Calu3 (cell line): Measurements from ENCODE around the gene BCO2. TPM values are rescaled to one million over a fixed set of nuclear protein-coding genes. Genes with fewer than 3 reads are reported as not detected.

Source experiments
- BruUV-seq: library from RNA; stranded (reverse); fragments of 400-500 nt; replicated peaks from 2 replicates; lab custom pipeline; 2021; lab: Mats Ljungman, UMichigan
- CTCF ChIA-PET: fragments of 300-600 bp; sonication (Branson Sonifier 250); formaldehyde crosslinking; loops from one replicate; lab custom pipeline; 2022; ENCODE audit warnings: antibody characterized with exemption; lab: Charles Lee
- DNase-seq: peaks from one replicate; pipeline ENCODE4 v3.0.0; 2022
- H3K27ac Mint-ChIP-seq: one replicate; pipeline ENCODE4 v1.8.0; 2022; ENCODE audit warnings: mixed read lengths; ENCODE audit not compliant: unreplicated experiment
- H3K27me3 Mint-ChIP-seq: one replicate; pipeline ENCODE4 v1.8.0; 2022; ENCODE audit warnings: mixed read lengths; ENCODE audit not compliant: unreplicated experiment
- H3K36me3 Mint-ChIP-seq: one replicate; pipeline ENCODE4 v1.8.0; 2022; ENCODE audit warnings: mild to moderate bottlenecking, moderate library complexity, mixed read lengths; ENCODE audit not compliant: insufficient read depth, unreplicated experiment
- H3K4me1 Mint-ChIP-seq: one replicate; pipeline ENCODE4 v1.8.0; 2022; ENCODE audit warnings: mild to moderate bottlenecking, low read depth, mixed read lengths; ENCODE audit not compliant: unreplicated experiment
- H3K4me3 Mint-ChIP-seq: one replicate; pipeline ENCODE4 v1.8.0; 2022; ENCODE audit warnings: mild to moderate bottlenecking, low read depth, moderate library complexity, mixed read lengths; ENCODE audit not compliant: unreplicated experiment
- H3K9me3 Mint-ChIP-seq: one replicate; pipeline ENCODE4 v1.8.0; 2022; ENCODE audit warnings: low read depth, mixed read lengths; ENCODE audit not compliant: unreplicated experiment
- intact Hi-C: fragments of 100-400 bp; cut with micrococcal nuclease; formaldehyde crosslinking; loops from one replicate; pipeline ENCODE4 v1.10.0; 2022; ENCODE audit not compliant: unreplicated experiment
- total RNA-seq: library from RNA; stranded (reverse); gene quantifications from 2 replicates; pipeline ENCODE4 v1.2.3, GENCODE V29; 2022
- TF ChIP-seq, protein P1 (sequence below): fragments of 200-600 bp; IDR thresholded peaks from one replicate; pipeline ENCODE4 v1.8.0; 2022; ENCODE audit warnings: antibody characterized with exemption; ENCODE audit not compliant: unreplicated experiment

The BCO2 gene
- total RNA-seq, 1 experiment from 2014 or later = 13.8 TPM

DNA sequence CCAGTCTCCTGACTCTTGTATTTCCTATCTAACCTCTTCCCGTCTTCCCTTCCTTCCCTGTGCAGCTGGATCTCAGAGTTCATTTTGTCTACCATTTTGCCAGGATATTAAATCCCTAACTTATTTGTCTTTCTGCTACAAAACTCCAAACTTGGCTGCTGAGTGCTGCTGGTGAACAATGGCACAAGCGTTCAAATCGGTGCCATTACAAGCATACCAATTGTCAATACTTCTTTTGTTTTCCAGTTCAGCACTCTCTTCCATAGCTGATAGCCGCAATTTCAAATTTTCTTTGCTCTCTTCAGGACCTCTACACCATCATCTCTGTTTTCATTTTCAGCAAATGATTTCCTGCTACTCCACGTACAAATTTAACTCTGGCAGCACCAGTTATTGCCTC lies 24.8 kb upstream of the BCO2 start:
- DNase-seq = no peak
- H3K27ac Mint-ChIP-seq = no peak overlapping the region
- intact Hi-C loops = no loop called here
- no peak overlapping the region for H3K4me3 Mint-ChIP-seq
- CTCF ChIA-PET = no interaction called here
- peaks cover 9% of the 10 kb centered on the region for H3K4me1 Mint-ChIP-seq
- TF ChIP-seq, protein P1, sequence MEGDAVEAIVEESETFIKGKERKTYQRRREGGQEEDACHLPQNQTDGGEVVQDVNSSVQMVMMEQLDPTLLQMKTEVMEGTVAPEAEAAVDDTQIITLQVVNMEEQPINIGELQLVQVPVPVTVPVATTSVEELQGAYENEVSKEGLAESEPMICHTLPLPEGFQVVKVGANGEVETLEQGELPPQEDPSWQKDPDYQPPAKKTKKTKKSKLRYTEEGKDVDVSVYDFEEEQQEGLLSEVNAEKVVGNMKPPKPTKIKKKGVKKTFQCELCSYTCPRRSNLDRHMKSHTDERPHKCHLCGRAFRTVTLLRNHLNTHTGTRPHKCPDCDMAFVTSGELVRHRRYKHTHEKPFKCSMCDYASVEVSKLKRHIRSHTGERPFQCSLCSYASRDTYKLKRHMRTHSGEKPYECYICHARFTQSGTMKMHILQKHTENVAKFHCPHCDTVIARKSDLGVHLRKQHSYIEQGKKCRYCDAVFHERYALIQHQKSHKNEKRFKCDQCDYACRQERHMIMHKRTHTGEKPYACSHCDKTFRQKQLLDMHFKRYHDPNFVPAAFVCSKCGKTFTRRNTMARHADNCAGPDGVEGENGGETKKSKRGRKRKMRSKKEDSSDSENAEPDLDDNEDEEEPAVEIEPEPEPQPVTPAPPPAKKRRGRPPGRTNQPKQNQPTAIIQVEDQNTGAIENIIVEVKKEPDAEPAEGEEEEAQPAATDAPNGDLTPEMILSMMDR = no peak
- BruUV-seq = no TSS peak
- H3K36me3 Mint-ChIP-seq = peaks cover 28% of the 10 kb centered on the region
- H3K9me3 Mint-ChIP-seq = no peaks in the 10 kb centered on the region
- no peaks in the 10 kb centered on the region for H3K27me3 Mint-ChIP-seq

DNA sequence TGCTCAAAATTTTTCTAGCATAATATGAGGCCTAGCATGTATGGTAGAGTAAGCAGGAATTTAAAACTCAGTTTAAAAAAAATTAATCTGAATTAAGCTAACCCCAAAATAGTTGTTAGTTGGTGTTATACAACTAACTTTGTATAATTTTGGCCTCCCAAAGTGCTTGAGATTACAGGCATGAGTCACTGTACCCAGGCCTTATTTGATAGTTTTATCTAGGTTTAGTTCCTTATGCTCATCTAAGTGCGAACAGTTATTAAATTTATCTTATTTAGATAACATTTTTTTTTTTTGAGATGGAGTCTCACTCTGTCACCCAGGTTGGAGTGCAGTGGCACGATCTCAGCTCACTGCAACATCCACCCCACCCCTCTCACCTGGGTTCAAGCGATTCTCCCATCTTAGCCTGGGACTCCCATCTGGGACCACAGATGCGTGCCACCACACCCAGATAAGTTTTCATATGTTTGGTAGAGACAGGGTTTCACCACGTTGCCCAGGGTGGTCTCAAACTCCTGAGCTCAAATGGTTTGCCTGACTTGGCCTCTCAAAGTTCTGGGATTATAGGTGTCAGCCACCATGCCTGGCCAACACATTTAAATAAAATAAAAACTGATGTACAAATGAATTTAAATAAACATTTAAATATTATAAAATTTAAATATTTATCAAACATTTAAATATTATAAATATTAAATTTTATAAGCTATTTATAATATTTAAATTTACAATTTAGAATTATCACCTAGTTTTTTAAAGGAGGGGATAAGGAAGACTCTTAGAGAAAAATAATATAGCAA lies 19.0 kb upstream of the BCO2 start:
- no peak overlapping the region for H3K27ac Mint-ChIP-seq
- H3K36me3 Mint-ChIP-seq = peaks cover 65% of the 10 kb centered on the region
- H3K4me1 Mint-ChIP-seq = peaks cover 42% of the 10 kb centered on the region
- H3K9me3 Mint-ChIP-seq = no peaks in the 10 kb centered on the region
- DNase-seq = no peak
- BruUV-seq = no TSS peak
- intact Hi-C loops = no loop called here
- no peaks in the 10 kb centered on the region for H3K27me3 Mint-ChIP-seq
- TF ChIP-seq, protein P1 = no peak
- CTCF ChIA-PET = interaction anchor here (0.6 to 1.6 kb wide), 4 partner anchors 10 to 35 kb away, joined by 3 to 6 read pairs (median 4); no protein-coding TSS in a partner anchor
- H3K4me3 Mint-ChIP-seq = no peak overlapping the region

DNA sequence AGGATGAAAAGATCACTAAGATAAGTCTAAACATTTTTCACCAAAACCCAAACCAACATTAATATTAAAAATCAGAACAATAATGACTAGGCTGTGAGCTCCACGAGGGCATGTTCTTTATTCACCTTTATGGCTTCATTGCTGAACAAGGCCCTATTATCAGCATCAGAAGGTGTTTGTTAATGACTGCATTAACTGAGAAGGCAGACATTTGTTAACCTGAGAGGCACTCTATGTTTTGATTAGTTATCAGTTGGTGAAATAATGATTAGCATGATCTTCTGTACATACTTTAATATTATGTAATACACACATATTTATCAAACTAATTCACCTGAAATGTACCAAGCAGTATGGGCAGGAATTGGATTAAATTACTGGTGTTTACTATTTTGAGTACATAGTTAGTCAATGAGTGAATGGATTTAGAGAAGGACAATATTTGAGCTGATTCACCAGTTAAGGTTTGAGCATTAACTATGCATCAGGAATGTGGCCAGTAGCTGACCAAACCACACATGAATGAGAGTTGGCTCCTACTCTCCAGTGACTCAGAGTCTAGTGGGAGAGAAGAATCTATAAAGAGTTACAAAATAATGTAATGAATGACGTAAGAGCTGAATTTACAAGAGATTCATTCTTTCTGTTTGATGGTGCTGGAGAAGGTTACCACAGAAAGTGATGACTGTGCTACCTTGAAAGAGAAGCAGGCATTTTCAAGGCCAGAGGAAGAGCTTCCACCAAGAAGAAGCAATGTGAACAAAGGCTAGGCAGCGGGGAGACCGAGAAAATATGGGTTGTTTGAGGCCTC lies 18.2 kb upstream of the BCO2 start:
- CTCF ChIA-PET = interaction anchor here (0.6 to 1.6 kb wide), 6 partner anchors 9 to 44 kb away, joined by 3 to 10 read pairs (median 4); partner anchors contain the start of gene BCO2
- Mint-ChIP-seq H3K4me3 (peak overlapping the region; percentile 60), H3K9me3 (no peaks in the 10 kb centered on the region), H3K27me3 (no peaks in the 10 kb centered on the region), H3K27ac (peak overlapping the region; percentile 97), H3K4me1 (peaks cover 42% of the 10 kb centered on the region), H3K36me3 (peaks cover 73% of the 10 kb centered on the region)
- peak; percentile 51 for DNase-seq
- TF ChIP-seq, protein P1 = no peak
- intact Hi-C loops = no loop called here
- no TSS peak for BruUV-seq

DNA sequence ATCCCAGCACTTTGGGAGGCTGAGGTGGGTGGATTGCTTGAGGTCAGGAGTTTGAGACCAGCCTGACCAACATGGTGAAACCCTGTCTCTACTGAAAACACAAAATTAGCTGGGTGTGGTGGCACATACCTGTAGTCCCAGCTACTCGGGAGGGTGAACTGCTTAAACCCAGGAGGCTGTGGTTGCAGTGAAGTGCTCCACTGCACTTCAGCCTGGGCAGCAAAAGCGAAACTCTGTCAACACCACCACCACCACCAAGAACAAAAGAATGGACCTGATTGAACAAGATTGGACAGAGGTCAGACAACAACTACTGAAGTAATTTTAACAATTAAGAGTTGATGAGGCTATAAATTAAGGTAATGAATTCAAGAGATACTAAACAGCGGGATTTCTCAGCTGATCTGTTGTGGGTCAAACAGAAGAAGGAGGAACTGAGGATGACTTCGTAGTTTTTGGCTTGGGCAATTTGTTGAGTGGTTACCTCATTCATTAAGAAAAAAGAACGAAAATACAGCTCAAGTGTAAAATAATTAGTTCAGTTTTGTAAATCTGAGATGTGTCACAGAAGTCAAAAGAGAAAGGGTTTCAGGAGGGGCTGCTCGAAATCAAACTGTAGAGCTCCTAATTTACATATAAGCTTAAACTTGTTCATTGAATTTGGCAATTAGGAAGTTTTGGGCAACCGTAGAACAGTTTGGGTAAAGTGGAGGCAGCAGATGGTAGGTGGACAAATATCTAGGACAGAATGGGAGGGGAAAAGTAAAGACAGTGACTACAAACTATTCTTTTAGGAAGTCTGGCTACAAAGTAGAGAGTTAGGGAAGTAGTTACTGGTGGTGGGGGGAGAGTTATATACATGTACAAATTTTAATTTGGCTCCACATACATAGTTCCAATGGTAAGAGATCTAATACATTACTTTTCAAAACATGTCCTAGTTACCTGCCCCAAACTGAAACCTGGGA lies 15.9 kb upstream of the BCO2 start:
- Mint-ChIP-seq H3K36me3 (peaks cover 77% of the 10 kb centered on the region), H3K9me3 (no peaks in the 10 kb centered on the region), H3K4me1 (peaks cover 36% of the 10 kb centered on the region), H3K4me3 (peak overlapping the region; percentile 75), H3K27ac (peak overlapping the region; percentile 82), H3K27me3 (no peaks in the 10 kb centered on the region)
- DNase-seq = peak; percentile 18
- intact Hi-C loops = loop anchor here (5.0 kb wide), 1 partner anchor 37 kb away; no protein-coding TSS in a partner anchor
- TF ChIP-seq, protein P1 = no peak
- CTCF ChIA-PET = no interaction called here
- TSS peak; percentile 46 for BruUV-seq
